K562 (cell line): ENCODE measurements around the gene RNF126. TPM values are rescaled to one million over a fixed set of nuclear protein-coding genes. Genes with fewer than 3 reads are reported as not detected.

Experiments
- CXXC5 ChIP-seq: fragments of 250-450 bp; sonication (Bioruptor Pico); IDR thresholded peaks from 2 replicates; pipeline ENCODE4 v1.8.0; 2022; ENCODE audit warnings: inconsistent platforms, mild to moderate bottlenecking, moderate library complexity
- FOXJ3 ChIP-seq: sonication (generic); formaldehyde crosslinking; IDR thresholded peaks from 2 replicates; pipeline ENCODE4 v1.4.0; 2020; ENCODE audit warnings: mild to moderate bottlenecking, missing genetic modification reagents
- KDM1A ChIP-seq, 2 experiments: fragments of 450-650 bp; IDR thresholded peaks; 2 replicates each; pipeline ENCODE4 v1.6.1; 2016; ENCODE audit warnings: mild to moderate bottlenecking in 2 of 2
- KLF6 ChIP-seq: fragments of 250-450 bp; sonication (Bioruptor Pico); IDR thresholded peaks from 2 replicates; pipeline ENCODE4 v1.4.0; 2020; ENCODE audit warnings: mild to moderate bottlenecking, moderate library complexity, borderline replicate concordance
- MBD2 ChIP-seq: sonication (generic); IDR thresholded peaks from 2 replicates; pipeline ENCODE4 v1.6.1; 2016; ENCODE audit warnings: low read depth, borderline replicate concordance
- NCOA2 ChIP-seq, 2 experiments: fragments of 450-650 bp; IDR thresholded peaks; 2 replicates each; pipeline ENCODE4 v1.6.1; 2018; ENCODE audit warnings: mild to moderate bottlenecking in 2 of 2, moderate library complexity in 1 of 2; ENCODE audit not compliant: partially characterized antibody in 2 of 2
- POU5F1 ChIP-seq: fragments of 150-350 bp; IDR thresholded peaks from 2 replicates; pipeline ENCODE4 v1.6.1; 2014; ENCODE audit warnings: borderline replicate concordance, low read length, low read depth, mild to moderate bottlenecking; ENCODE audit not compliant: partially characterized antibody
- SAFB ChIP-seq: fragments of 200-400 bp; formaldehyde crosslinking; IDR thresholded peaks from 2 replicates; pipeline ENCODE4 v1.6.1; 2017; ENCODE audit warnings: low read depth, low read length, borderline replicate concordance
- TGIF2 ChIP-seq: sonication (generic); formaldehyde crosslinking; IDR thresholded peaks from 2 replicates; pipeline ENCODE4 v1.8.1; 2022; ENCODE audit warnings: mild to moderate bottlenecking, missing genetic modification reagents, moderate library complexity
- ZBTB17 ChIP-seq: fragments of 450-650 bp; formaldehyde crosslinking; IDR thresholded peaks from 2 replicates; pipeline ENCODE4 v1.4.0; 2020; ENCODE audit warnings: mild to moderate bottlenecking
- ZNF146 ChIP-seq: IDR thresholded peaks from one replicate; pipeline ENCODE4 v1.6.1; 2018; ENCODE audit warnings: missing compliant biosample characterization; ENCODE audit not compliant: unreplicated experiment
- ZNF445 ChIP-seq: fragments of 250-450 bp; sonication (Bioruptor Pico); IDR thresholded peaks from 2 replicates; pipeline ENCODE4 v1.4.0; 2020; ENCODE audit warnings: low read depth, mild to moderate bottlenecking, moderate library complexity
- polyA plus RNA-seq, 8 experiments: library from polyadenylated mRNA; depleted of rRNA in 4 of 8; stranded (reverse) in 5 of 8; unstranded in 3 of 8; fragments of >200 nt; fragmentation: Nextera tagmentation in 2 of 8; fragmentation: Illumina TruSeq in 1 of 8; extraction: Ambion mirVana in 2 of 8; extraction: Trizol in 1 of 8; gene quantifications; 2 replicates each; pipeline versions ENCODE4 v1.2.1 to v1.2.3, GENCODE V29; 2011 to 2014; ENCODE audit warnings: inconsistent platforms in 1 of 8, missing spikeins in 1 of 8
- total RNA-seq, 7 experiments: library from RNA; depleted of rRNA in 6 of 7; stranded (reverse); fragments of >200 nt in 6 of 7; fragmentation: Illumina TruSeq in 2 of 7; extraction: Trizol in 2 of 7; gene quantifications; 2 replicates each; pipeline versions ENCODE4 v1.2.1 to v1.2.3, GENCODE V29; 2011 to 2021; ENCODE audit warnings: low replicate concordance in 1 of 7
- TF ChIP-seq, protein P1 (sequence below), 3 experiments: fragments of 200-800 bp in 1 of 3; sonication (Bioruptor generic) in 1 of 3; sonication (generic) in 1 of 3; formaldehyde crosslinking in 1 of 3; IDR thresholded peaks; 2 replicates each; pipeline versions ENCODE4 v1.6.1 to v1.8.0; 2016 to 2022; ENCODE audit warnings: mild to moderate bottlenecking in 2 of 3, missing compliant biosample characterization in 2 of 3, missing genetic modification characterization in 2 of 3, missing genetic modification reagents in 1 of 3
- TF ChIP-seq, protein P2 (sequence below): fragments of 450-650 bp; formaldehyde crosslinking; IDR thresholded peaks from 2 replicates; pipeline ENCODE4 v1.4.0; 2020; ENCODE audit warnings: mild to moderate bottlenecking, moderate library complexity
- TF ChIP-seq, protein P3 (sequence below): fragments of 250-450 bp; sonication (Bioruptor Pico); IDR thresholded peaks from 2 replicates; pipeline ENCODE4 v1.4.0; 2020; ENCODE audit warnings: mild to moderate bottlenecking
- TF ChIP-seq, protein P4 (sequence below): fragments of 250-450 bp; sonication (Bioruptor Pico); IDR thresholded peaks from 2 replicates; pipeline ENCODE4 v1.4.0; 2020

The RNF126 gene
- total and polyA plus RNA-seq, 9 of the 15 experiments (the other 6 are each of a cell fraction or from before 2014, with no cell fraction given), result 0.27 to 101 (median 12.3) TPM

DNA sequence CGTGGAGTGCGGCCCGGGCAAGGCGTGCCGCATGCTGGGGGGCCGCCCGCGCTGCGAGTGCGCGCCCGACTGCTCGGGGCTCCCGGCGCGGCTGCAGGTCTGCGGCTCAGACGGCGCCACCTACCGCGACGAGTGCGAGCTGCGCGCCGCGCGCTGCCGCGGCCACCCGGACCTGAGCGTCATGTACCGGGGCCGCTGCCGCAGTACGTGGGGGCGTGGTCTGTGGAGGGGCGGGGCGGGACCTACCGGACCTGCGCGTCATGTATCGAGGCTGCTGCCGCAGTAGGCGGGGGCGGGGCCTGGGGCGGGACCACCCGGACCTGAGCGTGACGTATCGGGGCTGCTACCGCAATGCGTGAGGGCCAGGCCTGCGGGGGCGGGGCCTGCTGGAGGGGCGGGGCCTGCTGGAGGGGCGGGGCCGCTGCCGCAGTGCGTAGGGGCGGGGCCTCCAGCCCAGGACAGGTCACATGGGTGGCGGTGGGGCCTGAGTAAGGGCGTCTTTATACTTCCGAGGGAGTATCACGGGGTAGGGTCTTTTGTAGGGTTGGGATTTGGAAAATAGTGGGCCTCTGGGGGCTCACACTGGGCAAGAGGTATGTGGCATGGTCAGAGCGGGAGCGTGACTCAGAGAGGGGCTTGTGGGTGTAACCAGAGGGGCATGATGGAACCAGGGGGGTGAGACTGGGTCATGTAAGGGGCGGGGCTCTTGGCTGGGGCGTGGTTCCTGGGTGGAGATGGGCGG is 17.4 kb upstream of the RNF126 start (continued):
- TF ChIP-seq, protein P1, sequence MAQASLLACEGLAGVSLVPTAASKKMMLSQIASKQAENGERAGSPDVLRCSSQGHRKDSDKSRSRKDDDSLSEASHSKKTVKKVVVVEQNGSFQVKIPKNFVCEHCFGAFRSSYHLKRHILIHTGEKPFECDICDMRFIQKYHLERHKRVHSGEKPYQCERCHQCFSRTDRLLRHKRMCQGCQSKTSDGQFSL (CRISPR knock-in tag; IDR thresholded peaks at IDR 0.05), result peak; percentile 22; the same call in 1 of the 2 replicates
- TF ChIP-seq, protein P1 (tag; IDR thresholded peaks at IDR 0.05), result peak in 1 of 2 experiments; percentile 60; a peak in 1 of 4 replicates
- TF ChIP-seq, protein P2, sequence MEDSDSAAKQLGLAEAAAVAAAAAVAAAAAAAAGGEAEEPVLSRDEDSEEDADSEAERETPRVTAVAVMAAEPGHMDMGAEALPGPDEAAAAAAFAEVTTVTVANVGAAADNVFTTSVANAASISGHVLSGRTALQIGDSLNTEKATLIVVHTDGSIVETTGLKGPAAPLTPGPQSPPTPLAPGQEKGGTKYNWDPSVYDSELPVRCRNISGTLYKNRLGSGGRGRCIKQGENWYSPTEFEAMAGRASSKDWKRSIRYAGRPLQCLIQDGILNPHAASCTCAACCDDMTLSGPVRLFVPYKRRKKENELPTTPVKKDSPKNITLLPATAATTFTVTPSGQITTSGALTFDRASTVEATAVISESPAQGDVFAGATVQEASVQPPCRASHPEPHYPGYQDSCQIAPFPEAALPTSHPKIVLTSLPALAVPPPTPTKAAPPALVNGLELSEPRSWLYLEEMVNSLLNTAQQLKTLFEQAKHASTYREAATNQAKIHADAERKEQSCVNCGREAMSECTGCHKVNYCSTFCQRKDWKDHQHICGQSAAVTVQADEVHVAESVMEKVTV (CRISPR knock-in tag), result no peak
- TF ChIP-seq MBD2 (peak; percentile 24; the same call in 1 of the 2 replicates), ZNF146 (CRISPR knock-in tag) (no peak), POU5F1 (no peak), TGIF2 (no peak), ZBTB17 (CRISPR knock-in tag) (peak; percentile 92), SAFB (no peak), NCOA2 (IDR thresholded peaks at IDR 0.05; ENCODE audit: partially characterized antibody in 2 of 2) (no peak), KDM1A (IDR thresholded peaks at IDR 0.05) (no peak), FOXJ3 (CRISPR knock-in tag) (no peak), KLF6 (CRISPR knock-in tag) (peak; percentile 59; the same call in 1 of the 2 replicates), CXXC5 (CRISPR knock-in tag) (peak; percentile 88), ZNF445 (CRISPR knock-in tag) (0 out of 2 replicates have a peak, but pooled peaks have one; percentile 26)
- TF ChIP-seq, protein P3, sequence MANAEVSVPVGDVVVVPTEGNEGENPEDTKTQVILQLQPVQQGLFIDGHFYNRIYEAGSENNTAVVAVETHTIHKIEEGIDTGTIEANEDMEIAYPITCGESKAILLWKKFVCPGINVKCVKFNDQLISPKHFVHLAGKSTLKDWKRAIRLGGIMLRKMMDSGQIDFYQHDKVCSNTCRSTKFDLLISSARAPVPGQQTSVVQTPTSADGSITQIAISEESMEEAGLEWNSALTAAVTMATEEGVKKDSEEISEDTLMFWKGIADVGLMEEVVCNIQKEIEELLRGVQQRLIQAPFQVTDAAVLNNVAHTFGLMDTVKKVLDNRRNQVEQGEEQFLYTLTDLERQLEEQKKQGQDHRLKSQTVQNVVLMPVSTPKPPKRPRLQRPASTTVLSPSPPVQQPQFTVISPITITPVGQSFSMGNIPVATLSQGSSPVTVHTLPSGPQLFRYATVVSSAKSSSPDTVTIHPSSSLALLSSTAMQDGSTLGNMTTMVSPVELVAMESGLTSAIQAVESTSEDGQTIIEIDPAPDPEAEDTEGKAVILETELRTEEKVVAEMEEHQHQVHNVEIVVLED (CRISPR knock-in tag), result peak; percentile 94
- TF ChIP-seq, protein P4, sequence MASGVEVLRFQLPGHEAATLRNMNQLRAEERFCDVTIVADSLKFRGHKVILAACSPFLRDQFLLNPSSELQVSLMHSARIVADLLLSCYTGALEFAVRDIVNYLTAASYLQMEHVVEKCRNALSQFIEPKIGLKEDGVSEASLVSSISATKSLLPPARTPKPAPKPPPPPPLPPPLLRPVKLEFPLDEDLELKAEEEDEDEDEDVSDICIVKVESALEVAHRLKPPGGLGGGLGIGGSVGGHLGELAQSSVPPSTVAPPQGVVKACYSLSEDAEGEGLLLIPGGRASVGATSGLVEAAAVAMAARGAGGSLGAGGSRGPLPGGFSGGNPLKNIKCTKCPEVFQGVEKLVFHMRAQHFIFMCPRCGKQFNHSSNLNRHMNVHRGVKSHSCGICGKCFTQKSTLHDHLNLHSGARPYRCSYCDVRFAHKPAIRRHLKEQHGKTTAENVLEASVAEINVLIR (CRISPR knock-in tag), result peak; percentile 21; the same call in 1 of the 2 replicates
